BJ (cell line): ENCODE measurements around the gene NUPR1. TPM values are rescaled to one million over a fixed set of nuclear protein-coding genes. Genes with fewer than 3 reads are reported as not detected.

Experiments used
- CTCF ChIA-PET: fragments of 350-600 bp; formaldehyde crosslinking; extraction: SDS; loops from one replicate; lab custom pipeline; 2021; ENCODE audit warnings: antibody characterized with exemption, inconsistent platforms; lab: Yijun Ruan, JAX
- POLR2A ChIA-PET: fragments of 300-600 bp; sonication (Branson Sonifier 250); formaldehyde crosslinking; extraction: SDS; loops from one replicate; lab custom pipeline; 2021; ENCODE audit warnings: antibody characterized with exemption; lab: Charles Lee
- DNase-seq: peaks from one replicate; pipeline ENCODE4 v3.0.0-alpha.2; 2011; ENCODE audit warnings: low read depth
- H3K27me3 ChIP-seq: 2 replicates; pipeline ENCODE4 v1.6.0; 2011; ENCODE audit warnings: low read length; ENCODE audit not compliant: control insufficient read depth, insufficient read depth
- H3K36me3 ChIP-seq: 2 replicates; pipeline ENCODE4 v1.5.1; 2011; ENCODE audit warnings: low read length; ENCODE audit not compliant: control insufficient read depth, insufficient read depth
- H3K4me3 ChIP-seq: 2 replicates; pipeline ENCODE4 v1.5.1; 2011; ENCODE audit warnings: low read depth, mild to moderate bottlenecking, control low read depth, low read length
- polyA minus RNA-seq: library from RNA; depleted of rRNA, polyadenylated mRNA; stranded (reverse); fragments of >200 nt; gene quantifications from 2 replicates; pipeline ENCODE4 v1.2.3, GENCODE V29; 2011; rRNA and poly(A)+ RNA removed
- polyA plus RNA-seq: library from polyadenylated mRNA; depleted of rRNA; stranded (reverse); fragments of >200 nt; gene quantifications from 2 replicates; pipeline ENCODE4 v1.2.3, GENCODE V29; 2011; rRNA removed
- TF ChIP-seq, protein P1 (sequence below): IDR thresholded peaks from 2 replicates; pipeline ENCODE4 v1.5.1; 2011; ENCODE audit warnings: low read depth, mild to moderate bottlenecking, control low read depth, inconsistent platforms, low read length, moderate library complexity; ENCODE audit not compliant: insufficient read depth

Gene NUPR1, protein sequence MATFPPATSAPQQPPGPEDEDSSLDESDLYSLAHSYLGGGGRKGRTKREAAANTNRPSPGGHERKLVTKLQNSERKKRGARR
- 31.4 and 88.9 TPM in 2 replicates for polyA plus RNA-seq
- 14.4 and 14.9 TPM in 2 replicates for polyA minus RNA-seq

DNA sequence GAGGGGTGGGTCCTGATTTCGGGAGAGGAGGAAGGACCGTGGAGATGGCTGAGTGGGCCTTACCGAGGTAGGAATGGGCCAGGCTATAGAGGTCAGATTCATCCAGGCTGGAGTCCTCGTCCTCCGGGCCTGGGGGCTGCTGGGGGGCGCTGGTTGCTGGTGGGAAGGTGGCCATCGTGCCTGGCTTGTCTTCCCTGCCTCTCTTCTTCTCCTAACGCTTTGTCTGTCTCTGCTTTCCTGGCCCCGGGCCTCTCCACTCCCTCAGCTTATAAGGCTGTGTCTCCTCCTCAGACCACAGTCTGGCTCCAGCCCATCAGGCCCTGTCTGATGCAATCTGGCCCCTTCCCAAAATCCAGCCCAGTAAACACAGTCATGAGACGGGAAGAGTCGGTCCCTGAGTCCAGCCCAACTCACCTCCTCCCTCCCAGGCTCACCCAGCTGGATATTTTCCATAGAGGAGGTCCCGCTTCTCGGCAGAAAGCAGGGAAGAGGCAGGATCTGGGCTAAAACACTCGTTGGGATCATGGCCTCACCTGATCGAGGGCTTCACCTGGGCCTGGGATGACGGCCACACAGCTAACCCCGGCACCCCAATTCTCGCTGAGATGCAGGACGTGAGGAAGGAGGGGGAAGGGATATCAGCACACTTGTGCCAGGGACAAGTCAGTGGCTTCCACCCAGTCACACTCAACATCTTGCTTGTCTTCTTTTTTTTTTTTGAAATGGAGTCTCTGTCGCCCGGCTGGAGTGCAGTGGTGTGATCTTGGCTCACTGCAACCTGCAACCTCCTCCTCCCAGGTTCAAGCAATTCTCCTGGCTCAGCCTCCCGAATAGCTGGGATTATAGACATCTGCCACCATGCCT lies at the start of gene NUPR1:
NUPR1 (minus strand) TSS at position 242 of the 864 bp plus-strand sequence; CDS start at position 175, 67 bp downstream.
- Histone ChIP-seq H3K4me3 (peak within 1 kb of the TSS; percentile 57), H3K27me3 (no peaks in the 10 kb centered on the region), H3K36me3 (peaks cover 13% of the 10 kb centered on the region)
- CTCF ChIA-PET = interaction anchor here (0.7 kb wide), 1 partner anchor 18 kb away, joined by 3 read pairs; no protein-coding TSS in a partner anchor
- POLR2A ChIA-PET = no interaction called here
- TF ChIP-seq, protein P1, sequence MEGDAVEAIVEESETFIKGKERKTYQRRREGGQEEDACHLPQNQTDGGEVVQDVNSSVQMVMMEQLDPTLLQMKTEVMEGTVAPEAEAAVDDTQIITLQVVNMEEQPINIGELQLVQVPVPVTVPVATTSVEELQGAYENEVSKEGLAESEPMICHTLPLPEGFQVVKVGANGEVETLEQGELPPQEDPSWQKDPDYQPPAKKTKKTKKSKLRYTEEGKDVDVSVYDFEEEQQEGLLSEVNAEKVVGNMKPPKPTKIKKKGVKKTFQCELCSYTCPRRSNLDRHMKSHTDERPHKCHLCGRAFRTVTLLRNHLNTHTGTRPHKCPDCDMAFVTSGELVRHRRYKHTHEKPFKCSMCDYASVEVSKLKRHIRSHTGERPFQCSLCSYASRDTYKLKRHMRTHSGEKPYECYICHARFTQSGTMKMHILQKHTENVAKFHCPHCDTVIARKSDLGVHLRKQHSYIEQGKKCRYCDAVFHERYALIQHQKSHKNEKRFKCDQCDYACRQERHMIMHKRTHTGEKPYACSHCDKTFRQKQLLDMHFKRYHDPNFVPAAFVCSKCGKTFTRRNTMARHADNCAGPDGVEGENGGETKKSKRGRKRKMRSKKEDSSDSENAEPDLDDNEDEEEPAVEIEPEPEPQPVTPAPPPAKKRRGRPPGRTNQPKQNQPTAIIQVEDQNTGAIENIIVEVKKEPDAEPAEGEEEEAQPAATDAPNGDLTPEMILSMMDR = no peak
- DNase-seq = peak; percentile 93

DNA sequence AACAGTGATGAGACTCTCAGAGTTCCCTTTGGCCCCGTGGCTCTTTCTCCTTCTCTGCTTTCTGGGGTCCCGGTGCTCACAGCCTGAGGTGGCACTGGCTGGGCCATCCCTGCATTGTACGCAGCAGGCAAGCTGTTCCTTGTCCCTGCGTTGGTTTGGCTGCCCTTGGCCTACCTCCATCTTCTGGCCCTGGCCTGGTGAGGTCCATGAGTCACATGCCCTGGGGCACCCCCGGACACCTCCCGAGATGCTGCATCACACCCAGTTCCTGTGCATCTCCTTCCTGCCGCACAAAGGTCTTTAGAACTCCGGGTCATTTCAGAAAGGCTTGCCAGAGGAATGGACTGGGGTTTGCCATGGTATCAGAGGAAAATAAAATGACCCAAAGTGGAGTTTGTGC lies 48.6 kb upstream of the NUPR1 start:
- CTCF ChIA-PET = no interaction called here

DNA sequence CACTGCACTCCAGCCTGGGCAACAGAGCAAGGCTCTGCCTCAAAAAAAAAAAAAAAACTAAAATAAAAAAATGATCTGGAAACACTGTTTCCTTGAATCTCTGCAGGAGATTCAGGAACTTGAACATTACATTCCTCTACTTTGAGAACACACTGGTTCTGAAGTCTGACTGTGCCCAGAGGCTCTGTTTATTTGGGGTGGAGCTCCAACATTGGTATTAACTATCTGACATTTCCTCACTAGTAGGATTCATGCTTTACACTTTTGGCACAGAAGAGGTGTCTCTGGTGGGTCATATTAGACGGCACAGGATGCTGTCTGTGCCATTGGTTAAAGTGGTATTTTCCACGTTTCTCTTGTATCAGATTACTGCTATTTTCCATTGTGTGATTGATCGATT lies 47.7 kb upstream of the NUPR1 start:
- ChIA-PET POLR2A (no interaction called here), CTCF (no interaction called here)

More for the DNA sequence above, 48.6 kb upstream of the NUPR1 start:
- Histone ChIP-seq H3K27me3 (no peaks in the 10 kb centered on the region), H3K36me3 (peaks cover 7% of the 10 kb centered on the region), H3K4me3 (no peak overlapping the region)
- no peak for DNase-seq
- TF ChIP-seq, protein P1 = no peak
- POLR2A ChIA-PET = no interaction called here

DNA sequence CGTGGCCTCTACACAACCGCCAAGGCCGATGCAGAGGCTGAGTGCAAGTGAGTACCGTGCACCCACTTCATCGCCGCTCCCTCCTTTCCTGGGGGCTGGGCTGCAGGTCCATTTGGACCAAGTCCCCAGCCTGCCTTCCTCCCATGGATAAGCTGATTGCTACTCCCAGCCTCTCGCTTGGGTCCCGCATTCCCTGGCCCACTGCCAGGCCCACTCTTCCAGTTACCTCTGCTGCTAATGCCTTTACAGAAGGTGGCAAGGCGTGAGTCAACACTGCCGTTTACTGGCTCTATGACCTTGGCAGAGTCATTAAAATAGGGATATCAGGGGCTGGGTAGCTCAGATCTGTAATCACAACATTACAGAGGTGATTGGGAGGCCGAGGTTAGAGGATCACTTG lies 46.9 kb upstream of the NUPR1 start:
- POLR2A ChIA-PET = no interaction called here
- Histone ChIP-seq H3K36me3 (peaks cover 5% of the 10 kb centered on the region), H3K27me3 (no peaks in the 10 kb centered on the region), H3K4me3 (no peak overlapping the region)
- CTCF ChIA-PET = interaction anchor here (0.6 kb wide), 1 partner anchor 1343 kb away, joined by 3 read pairs; no protein-coding TSS in a partner anchor
- DNase-seq = no peak
- TF ChIP-seq, protein P1 = no peak

More for the DNA sequence above, 47.7 kb upstream of the NUPR1 start:
- DNase-seq = no peak
- Histone ChIP-seq H3K36me3 (peaks cover 7% of the 10 kb centered on the region), H3K27me3 (no peaks in the 10 kb centered on the region), H3K4me3 (no peak overlapping the region)
- TF ChIP-seq, protein P1 = no peak

DNA sequence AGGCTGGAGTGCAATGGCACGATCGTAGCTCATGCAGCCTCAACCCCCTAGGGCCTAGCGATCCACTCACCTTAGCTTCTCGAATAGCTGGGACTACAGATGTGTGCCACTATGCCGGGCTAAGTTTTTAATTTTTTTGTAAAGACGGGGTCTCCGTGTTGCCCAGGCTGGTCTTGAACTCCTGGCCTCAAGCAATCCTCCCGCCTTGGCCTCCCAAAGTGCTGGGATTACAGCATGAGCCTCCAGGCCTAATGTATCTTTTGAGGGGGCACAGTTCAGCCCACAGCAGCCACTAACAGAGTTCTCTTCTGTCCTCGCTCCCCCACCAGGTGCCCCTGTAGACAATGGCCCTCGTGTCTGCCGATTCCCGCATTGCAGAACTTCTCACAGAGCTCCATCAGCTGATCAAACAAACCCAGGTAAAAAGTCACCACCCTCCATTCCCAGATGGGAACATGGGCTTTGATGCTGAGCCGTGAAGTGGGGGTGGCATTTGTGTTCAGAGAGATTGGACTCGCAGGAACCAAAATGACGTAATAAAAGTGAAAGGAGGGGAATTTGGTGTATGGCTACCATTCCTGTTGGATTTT lies 42.0 kb upstream of the NUPR1 start:
- DNase-seq = no peak
- TF ChIP-seq, protein P1 = no peak
- H3K27me3 ChIP-seq = no peaks in the 10 kb centered on the region
- H3K4me3 ChIP-seq = no peak overlapping the region
- ChIA-PET POLR2A (no interaction called here), CTCF (no interaction called here)
- no peaks in the 10 kb centered on the region; the same call in 1 of the 2 replicates for H3K36me3 ChIP-seq
